Activated naive CD4-positive, alpha-beta T cell (primary cell): ENCODE results near the gene UTP11.

ENCODE experiments used
- DNase-seq, 4 experiments: peaks; one replicate each; lab custom pipeline; 2025; lab: John Stamatoyannopoulos, UW

UTP11 gene

DNA sequence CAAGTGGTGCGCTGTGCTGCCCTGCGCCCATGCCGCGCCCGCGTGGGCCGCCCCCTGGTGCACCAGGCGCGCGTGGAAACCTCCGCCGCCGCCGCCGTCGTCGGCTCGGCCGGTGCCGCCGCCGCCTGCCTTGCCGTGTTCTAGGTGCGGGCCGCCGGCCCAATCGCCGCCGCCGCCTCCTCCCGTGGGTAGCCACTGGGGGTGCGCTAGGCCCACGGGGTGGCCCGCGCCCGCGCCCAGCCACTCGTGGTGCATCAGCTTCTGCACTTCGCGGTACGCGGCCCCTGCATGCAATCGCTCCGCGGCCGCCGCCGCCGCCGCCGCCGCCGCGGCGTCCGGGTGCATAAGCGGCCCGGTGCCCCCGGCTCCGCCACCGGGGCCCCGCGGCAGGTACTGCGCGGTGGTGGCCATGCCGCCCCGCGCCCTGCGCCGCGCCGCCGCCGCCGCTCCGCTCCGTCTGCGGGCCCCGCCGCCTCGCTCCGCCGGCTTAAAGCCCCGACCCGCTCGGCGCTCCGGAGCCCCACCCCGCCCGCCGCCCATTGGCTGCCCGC lies 33.9 kb downstream of the UTP11 start, which contains the start of gene POU3F1:
Gene POU3F1 (minus strand): TSS at position 461 of the 551 bp plus-strand sequence. CDS start 50 bp downstream, at position 411.
- no peak for DNase-seq

DNA sequence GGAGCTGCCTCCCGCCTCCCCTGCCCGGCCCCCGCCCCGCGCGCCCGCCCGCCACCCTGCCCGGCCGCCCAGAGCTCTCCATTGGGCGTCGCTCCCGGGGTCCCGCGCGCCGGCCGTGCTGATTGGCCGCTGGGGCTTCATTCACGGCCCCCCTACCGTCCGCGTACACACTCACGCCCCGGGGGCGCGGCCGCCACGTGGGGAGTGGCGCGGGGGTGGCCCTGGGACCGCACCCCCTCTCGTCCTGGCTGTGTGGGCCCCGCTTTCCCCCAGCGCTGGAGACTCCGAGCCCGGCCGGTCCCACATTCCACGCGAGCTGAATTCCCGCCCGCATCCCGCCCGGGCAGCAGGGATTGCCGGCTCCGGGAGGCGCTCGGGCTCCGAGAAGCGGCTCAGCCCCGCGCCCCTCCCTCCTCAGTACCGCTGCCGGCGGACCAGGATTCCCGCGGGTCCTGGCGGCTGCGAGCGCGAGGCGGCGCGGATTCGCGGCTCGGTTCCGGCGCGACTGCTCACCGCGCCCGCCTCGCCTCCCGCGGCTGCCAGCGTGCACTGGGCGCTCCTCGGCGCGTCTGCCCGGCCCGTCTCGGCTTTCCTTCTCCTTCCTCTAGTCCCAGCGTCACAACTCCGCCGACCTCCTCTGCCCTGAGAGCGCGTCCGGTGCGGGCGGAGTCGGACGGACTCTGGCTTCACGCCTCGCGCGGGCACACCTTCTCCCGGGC lies 34.5 kb downstream of the UTP11 start:
- DNase-seq: peak; percentile 35 to 64 (median 44)

GRCh38 chr1:38047603-38048141 lies 35.1 kb downstream of the UTP11 start:
- no peak for DNase-seq

GRCh38 chr1:38050397-38051078 lies 38.0 kb downstream of the UTP11 start:
- no peak for DNase-seq

GRCh38 chr1:38051079-38051543 lies 38.6 kb downstream of the UTP11 start:
- DNase-seq: no peak

GRCh38 chr1:38052750-38053415 lies 40.3 kb downstream of the UTP11 start:
- no peak for DNase-seq

- DNase-seq: no peak
These were observed 41.0 kb downstream of the UTP11 start for GRCh38 chr1:38053416-38054091.

DNA sequence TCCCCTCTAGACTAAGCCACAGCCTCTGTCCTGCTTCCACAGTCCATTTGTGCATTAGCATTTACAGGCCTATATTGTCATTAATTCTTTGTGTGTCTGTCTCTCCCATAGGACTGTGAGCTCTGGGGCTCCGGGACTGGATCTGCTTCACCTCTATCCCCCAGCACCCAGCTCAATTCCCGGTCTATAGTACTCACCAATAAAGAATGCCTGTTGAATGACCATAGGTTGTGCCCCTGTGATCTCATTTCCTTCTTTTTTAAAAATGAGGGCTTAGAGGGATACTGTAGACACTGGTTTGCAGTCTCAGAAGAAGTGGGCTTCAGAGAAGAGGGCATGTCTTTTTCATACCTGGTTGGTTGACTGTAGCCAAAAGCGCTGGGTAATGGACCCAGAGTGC lies 42.9 kb downstream of the UTP11 start:
- DNase-seq: no peak

GRCh38 chr1:38055965-38056364 lies 43.4 kb downstream of the UTP11 start:
- DNase-seq: no peak

- DNase-seq: no peak
These were observed 47.2 kb downstream of the UTP11 start for GRCh38 chr1:38059635-38060250.

DNA sequence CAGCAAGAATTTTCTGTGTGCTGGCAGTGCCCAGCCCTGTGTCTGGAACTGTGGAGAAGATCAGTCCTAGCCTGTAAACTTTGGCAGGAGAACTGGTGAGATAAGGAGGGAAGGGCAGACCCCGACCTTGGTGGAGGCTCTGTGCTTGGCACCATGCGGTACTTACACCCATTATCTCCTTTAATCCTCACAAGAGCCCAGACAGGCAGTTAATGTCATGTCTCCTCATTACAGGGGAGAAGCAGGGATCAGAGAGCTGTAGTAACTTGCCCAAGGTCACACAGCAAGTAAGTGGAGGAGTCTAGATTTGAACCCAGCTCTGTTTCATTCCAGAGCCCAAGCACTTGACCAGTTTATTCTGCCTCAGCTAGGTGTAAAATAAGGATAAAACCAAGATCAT lies 48.0 kb downstream of the UTP11 start:
- DNase-seq: no peak

DNA sequence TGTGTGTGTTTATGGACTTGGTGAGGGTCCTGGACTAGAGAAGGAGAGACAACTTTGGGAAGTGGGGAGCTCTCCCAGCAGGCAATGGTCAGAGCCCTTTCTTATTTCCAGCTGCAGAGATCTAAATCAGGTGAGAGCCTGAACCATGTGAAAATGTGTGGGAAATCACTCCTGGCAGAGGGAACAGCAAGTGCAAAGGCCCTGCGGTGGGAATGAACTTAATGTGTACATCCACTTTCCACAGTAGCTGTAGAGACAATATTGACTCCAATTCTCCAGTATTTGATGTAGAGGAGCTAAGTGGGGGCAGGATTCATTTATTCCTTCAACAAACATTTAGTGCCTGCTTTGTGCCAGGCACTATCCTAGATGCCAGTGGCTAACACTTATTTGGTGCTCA lies 48.8 kb downstream of the UTP11 start:
- DNase-seq: no peak

- DNase-seq: no peak
These were observed 49.4 kb downstream of the UTP11 start for GRCh38 chr1:38061883-38062328.

GRCh38 chr1:38062361-38063288 lies 50.1 kb downstream of the UTP11 start:
- no peak for DNase-seq

DNA sequence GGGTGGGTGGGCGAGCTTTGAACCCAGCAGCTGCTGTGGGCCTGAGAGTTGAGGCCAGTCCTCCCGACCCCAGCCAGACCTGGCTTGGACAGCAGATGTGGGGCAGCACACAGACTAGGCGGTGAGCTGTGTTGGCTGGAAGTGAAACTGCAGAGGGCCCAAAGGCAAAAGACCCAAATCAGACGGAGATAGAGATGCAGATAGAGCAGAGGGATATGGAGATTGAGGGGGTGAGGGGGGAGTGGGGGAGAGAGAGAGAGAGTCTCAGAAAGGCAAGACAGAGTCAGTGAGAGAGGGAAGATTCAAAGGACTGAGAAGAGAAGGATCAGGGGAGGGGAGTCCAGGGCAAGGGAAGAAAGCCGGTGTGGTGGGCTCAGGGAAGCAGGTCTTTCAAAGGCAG lies 51.1 kb downstream of the UTP11 start:
- DNase-seq: no peak

DNA sequence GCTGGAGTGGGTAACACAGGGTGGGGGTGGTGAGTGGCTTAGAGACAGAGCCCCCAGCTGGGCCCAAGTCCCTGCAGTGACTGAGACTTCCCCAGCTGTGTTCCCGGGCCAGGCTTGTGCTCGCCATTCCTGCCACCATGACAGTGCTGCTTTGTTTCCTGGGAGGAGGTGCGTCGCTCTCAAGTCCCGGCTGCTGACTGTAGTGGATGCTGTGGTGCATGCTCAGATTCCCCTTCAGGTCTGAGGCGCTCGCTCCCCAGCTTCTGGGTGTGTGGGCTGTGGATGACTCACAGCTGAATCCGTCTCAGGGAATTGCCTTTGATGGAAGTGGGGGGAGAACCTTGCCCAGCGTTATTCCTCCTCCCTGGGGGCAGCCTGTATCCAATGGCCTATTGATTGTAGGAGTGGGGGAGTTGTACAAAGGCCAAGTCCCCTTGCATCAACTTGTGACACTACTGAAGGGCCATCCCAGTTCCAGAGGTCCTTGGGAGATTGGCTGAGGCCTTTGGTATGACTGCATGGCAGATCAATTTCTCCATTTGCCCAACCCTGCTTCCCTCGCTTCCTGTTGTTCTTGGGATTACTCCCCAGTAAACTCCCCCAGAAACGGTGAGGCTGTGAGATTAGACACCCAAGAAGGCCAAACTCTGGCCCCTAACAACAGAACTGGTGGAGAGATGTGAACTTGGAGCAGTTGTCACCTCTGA lies 51.8 kb downstream of the UTP11 start:
- DNase-seq: no peak

DNA sequence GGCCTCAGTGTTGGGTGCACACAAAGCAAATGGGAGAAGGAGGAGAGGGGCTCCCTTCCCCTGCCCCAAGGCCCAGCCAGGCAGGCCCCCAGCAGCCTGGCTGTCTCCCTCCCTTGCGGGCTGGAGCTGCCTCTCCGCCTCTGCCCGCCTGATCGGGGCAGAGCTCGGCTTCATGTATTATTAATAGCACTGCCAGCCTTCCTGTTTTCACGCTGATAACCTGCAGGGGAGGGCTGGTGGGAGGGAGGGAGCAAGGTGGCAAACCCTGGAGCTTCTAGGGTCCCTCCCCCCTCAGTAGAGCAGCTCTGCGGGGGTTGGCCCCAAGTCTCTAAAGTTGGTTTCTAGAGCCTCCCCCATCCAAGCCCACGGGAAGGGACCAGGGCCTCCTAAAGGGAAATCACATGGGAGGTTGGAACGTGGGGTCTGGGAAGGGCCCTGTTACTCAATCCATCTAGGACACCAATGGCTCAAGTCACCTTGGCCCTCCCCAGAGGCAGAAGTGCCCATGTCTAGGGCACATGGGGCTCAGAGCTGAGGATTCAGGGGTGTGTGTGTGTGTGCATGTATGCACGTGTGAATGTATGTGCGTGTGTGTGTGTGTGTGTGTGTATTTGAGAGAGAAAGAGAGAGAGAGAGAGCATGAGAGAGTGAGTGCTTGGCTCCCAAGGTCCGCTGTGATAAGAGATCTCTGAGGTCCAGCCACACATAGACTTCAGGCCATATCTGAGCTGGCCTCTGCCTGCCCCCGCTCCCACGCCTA lies 55.9 kb downstream of the UTP11 start:
- no peak for DNase-seq

GRCh38 chr1:38068980-38069340 lies 56.4 kb downstream of the UTP11 start:
- no peak for DNase-seq
